Bronchial epithelial cell (primary cell): ENCODE results near the gene FPGT. TPM values are rescaled to one million over a fixed set of nuclear protein-coding genes. Genes with fewer than 3 reads are reported as not detected.

ENCODE experiments used
- DNase-seq: peaks from one replicate; pipeline ENCODE4 v3.0.0-alpha.2; 2010; ENCODE audit warnings: low read depth
- FAIRE-seq: peaks from 2 replicates; lab custom pipeline; 2011; peaks lifted over from hg19 to GRCh38; lab: Jason Lieb, UNC
- H3K27me3 ChIP-seq: 2 replicates; pipeline ENCODE4 v1.5.1; 2011; ENCODE audit warnings: low read length; ENCODE audit not compliant: control insufficient read depth, insufficient read depth
- H3K36me3 ChIP-seq: 2 replicates; pipeline ENCODE4 v1.5.1; 2011; ENCODE audit warnings: low read length; ENCODE audit not compliant: control insufficient read depth, insufficient read depth
- H3K4me3 ChIP-seq: 2 replicates; pipeline ENCODE4 v1.5.1; 2011; ENCODE audit warnings: mild to moderate bottlenecking, low read depth, low read length, control low read depth
- CTCF ChIP-seq: IDR thresholded peaks from 2 replicates; pipeline ENCODE4 v1.5.1; 2011; ENCODE audit warnings: mild to moderate bottlenecking, moderate library complexity, low read length, control low read depth, inconsistent platforms; ENCODE audit not compliant: insufficient read depth, severe bottlenecking
- total RNA-seq: library from RNA; depleted of rRNA; stranded (reverse); fragments of >200 nt; gene quantifications from 2 replicates; pipeline ENCODE4 v1.2.1, GENCODE V29; 2014

FPGT gene
- total RNA-seq, 1 donor from 2014 or later, result 12.1 TPM

DNA sequence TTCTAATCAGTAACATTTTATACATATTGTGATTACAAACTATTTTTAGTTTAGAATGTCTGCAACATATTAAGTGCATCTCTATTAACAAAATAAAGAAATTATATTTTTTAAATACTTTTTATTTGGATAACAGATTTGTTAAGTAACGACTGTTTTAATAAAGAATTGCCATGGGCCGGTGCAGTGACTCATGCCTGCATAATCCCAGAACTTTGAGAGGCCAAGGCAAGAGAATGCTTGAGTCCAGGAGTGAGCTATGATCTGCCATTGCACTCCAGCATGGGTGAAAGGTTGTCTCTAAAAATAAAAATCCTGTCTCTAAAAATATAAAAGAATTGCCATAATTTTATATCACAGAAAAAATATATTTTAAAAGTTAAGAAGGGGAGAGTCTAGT, 4.1 kb upstream of the FPGT start:
- DNase-seq (peak; percentile 29), FAIRE-seq (no peak)
- no peak for TF ChIP-seq CTCF
- Histone ChIP-seq H3K27me3 (no peaks in the 10 kb centered on the region), H3K4me3 (no peak overlapping the region), H3K36me3 (no peaks in the 10 kb centered on the region)

DNA sequence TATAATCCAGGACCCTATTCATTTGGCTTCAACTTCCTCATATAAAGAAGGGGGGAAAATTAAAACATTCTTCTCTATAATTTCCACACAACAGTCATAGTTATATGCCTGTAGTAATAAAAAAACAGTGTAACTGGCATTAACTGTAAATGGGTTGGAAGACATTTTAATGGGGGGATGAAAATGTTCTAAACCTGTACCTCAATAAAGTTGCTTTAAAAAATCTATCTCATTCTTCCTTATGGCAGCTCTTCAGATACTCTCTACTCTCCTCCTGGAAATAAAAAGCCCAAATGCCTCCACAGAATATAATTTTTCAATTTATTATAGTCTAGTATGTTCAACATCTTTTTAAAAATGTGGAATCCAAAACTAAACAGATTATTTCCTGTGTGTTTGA, 2.7 kb upstream of the FPGT start:
- Histone ChIP-seq H3K4me3 (no peak overlapping the region), H3K27me3 (no peaks in the 10 kb centered on the region), H3K36me3 (no peaks in the 10 kb centered on the region)
- no peak for TF ChIP-seq CTCF
- DNase-seq (no peak), FAIRE-seq (no peak)

GRCh38 chr1:74197255-74197654, 787 bp upstream of the FPGT start:
- DNase-seq (no peak), FAIRE-seq (no peak)
- no peak overlapping the region for H3K4me3 ChIP-seq
- TF ChIP-seq CTCF, result no peak
- H3K27me3 ChIP-seq, result no peaks in the 10 kb centered on the region
- no peaks in the 10 kb centered on the region for H3K36me3 ChIP-seq

DNA sequence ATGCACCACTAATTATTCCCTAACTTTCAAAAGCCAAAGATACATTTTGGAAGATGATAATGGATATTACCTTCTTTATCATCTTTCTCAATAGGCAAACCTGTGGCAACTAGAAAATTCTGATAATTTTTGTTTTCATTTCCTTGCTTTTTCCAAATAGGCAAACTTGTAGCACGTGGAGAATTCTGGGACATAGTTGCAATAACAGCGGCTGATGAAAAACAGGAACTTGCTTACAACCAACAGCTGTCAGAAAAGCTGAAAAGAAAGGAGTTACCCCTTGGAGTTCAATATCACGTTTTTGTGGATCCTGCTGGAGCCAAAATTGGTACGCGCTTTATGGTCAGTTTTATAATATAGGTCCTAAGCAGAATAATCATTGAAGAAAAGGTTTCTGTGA, 1.5 kb downstream of the FPGT start:
- TF ChIP-seq CTCF, result no peak
- DNase-seq (no peak), FAIRE-seq (no peak)
- Histone ChIP-seq H3K4me3 (no peak overlapping the region), H3K27me3 (no peaks in the 10 kb centered on the region), H3K36me3 (no peaks in the 10 kb centered on the region)

DNA sequence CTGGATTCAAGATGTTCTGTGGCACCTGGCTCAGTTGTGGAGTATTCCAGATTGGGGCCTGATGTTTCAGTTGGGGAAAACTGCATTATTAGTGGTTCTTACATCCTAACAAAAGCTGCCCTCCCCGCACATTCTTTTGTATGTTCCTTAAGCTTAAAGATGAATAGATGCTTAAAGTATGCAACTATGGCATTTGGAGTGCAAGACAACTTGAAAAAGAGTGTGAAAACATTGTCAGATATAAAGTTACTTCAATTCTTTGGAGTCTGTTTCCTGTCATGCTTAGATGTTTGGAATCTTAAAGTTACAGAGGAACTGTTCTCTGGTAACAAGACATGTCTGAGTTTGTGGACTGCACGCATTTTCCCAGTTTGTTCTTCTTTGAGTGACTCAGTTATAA, 7.2 kb downstream of the FPGT start:
- Histone ChIP-seq H3K36me3 (no peaks in the 10 kb centered on the region), H3K27me3 (no peaks in the 10 kb centered on the region), H3K4me3 (no peak overlapping the region)
- TF ChIP-seq CTCF, result no peak
- DNase-seq, result peak; percentile 2
- FAIRE-seq, result no peak

DNA sequence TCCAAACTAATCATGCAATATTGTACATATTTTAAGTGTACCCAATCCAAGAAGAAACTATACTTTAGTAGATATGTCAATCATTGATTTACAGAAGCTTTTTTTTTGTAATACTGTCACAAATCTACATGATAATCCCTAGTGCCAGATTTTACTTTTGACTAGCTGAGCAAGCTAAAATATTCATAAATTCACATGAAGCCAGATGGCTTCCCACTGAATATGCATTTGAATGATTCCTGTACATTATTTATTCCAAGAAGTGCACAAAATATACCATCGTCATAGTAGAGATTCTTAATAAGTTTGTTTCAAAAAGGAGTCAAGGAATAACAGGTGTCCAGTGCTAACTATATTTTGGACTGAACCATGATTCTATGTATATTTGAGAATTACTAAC, 17.2 kb downstream of the FPGT start:
- Histone ChIP-seq H3K36me3 (no peaks in the 10 kb centered on the region), H3K4me3 (no peak overlapping the region), H3K27me3 (no peaks in the 10 kb centered on the region)
- DNase-seq (no peak), FAIRE-seq (no peak)
- no peak for TF ChIP-seq CTCF
